Measurements from ENCODE around the gene SHROOM3.

DNA sequence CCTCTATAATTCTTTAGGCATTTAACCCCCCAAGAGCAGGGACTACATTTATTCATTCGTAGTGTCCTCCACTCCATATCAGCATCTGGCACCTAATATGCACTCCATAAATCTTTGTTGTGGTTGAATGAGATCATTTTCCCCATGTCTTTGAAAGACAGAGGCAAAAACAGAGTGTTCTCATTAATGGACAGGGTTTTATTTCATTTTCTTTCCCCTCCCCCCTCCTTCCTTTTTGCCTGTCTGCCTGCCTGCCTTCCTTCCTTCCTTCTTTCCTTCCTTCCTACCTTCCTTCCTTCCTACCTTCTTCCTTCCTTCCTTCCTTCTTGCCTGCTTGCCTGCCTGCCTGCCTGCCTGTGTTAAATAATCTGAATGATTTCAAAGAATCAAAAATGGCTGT, 83.2 kb downstream of the SHROOM3 start:
- TF ChIP-seq GATA2 (IDR thresholded peaks at IDR 0.05; ENCODE audit: low read depth, low read length) (no peak), GATA3 (IDR thresholded peaks at IDR 0.05; ENCODE audit: low read depth, low read length) (no peak)

Measured in SH-SY5Y (cell line).